Right lobe of liver (tissue), 6 donors: ENCODE results near the gene TPRN. TPM values are rescaled to one million over a fixed set of nuclear protein-coding genes. Genes with fewer than 3 reads are reported as not detected.

Experiments used
- ATAC-seq, 4 donors: fragments of 200-7000 bp; cut with Tn5 transposase; one replicate each; pipeline ENCODE4 v1.9.1; 2020; ENCODE audit warnings: mild to moderate bottlenecking in 4 of 4, moderate library complexity in 4 of 4
- DNase-seq, 3 donors: peaks; one replicate each; pipeline ENCODE4 v3.0.0-alpha.2; 2020
- H3K27ac ChIP-seq, 3 donors: fragments of 200-600 bp; one replicate each; pipeline ENCODE4 v1.8.0; 2022
- H3K27me3 ChIP-seq, 2 donors: fragments of 200-600 bp; one replicate each; pipeline ENCODE4 v1.8.0; 2022
- H3K36me3 ChIP-seq, 4 donors: fragments of 200-600 bp; sonication (generic) in 1 of 4; one replicate each; pipeline versions ENCODE4 v1.5.1 to v1.8.0; 2017 to 2022; ENCODE audit warnings: control low read depth in 1 of 4
- H3K4me1 ChIP-seq, 4 donors: fragments of 200-600 bp; sonication (generic) in 1 of 4; one replicate each; pipeline versions ENCODE4 v1.5.1 to v1.8.0; 2017 to 2022; ENCODE audit warnings: control low read depth in 1 of 4
- H3K4me3 ChIP-seq, 3 donors: fragments of 200-600 bp; one replicate each; pipeline ENCODE4 v1.8.0; 2022
- H3K9me3 ChIP-seq, 4 donors: fragments of 200-600 bp; sonication (generic) in 1 of 4; one replicate each; pipeline versions ENCODE4 v1.5.1 to v1.8.0; 2017 to 2022; ENCODE audit warnings: control low read depth in 1 of 4
- POLR2A ChIP-seq: fragments of 450-650 bp; IDR thresholded peaks from one replicate; pipeline ENCODE4 v1.6.1; 2017; ENCODE audit warnings: antibody characterized with exemption, mild to moderate bottlenecking
- WGBS: methylation state at CpG from one replicate; pipeline ENCODE4 v1.1.6; 2018; ENCODE audit warnings: low coverage, low lambda C conversion rate; ENCODE audit not compliant: insufficient coverage; ENCODE audit errors: missing lambda C conversion rate; 5-methylcytosine and 5-hydroxymethylcytosine counted together
- intact Hi-C, 2 donors: fragments of 100-400 bp; cut with DNase I; formaldehyde crosslinking; loops; one replicate each; pipeline versions ENCODE4 v1.11.2 to v1.14.1; 2022
- total RNA-seq, 6 experiments: library from RNA; depleted of rRNA in 2 of 6; stranded (reverse); fragments of >200 nt in 2 of 6; fragmentation: NEBNext Ultra II Directional in 3 of 6; extraction: Animal tissue kit (Norgen Biotek cat#: 25700) in 3 of 6; gene quantifications; one replicate each; pipeline versions ENCODE4 v1.1.0 to v1.2.4, GENCODE V29; 2016 to 2023
- TF ChIP-seq, protein P1 (sequence below), 4 donors: fragments of 200-600 bp in 3 of 4; fragments of 450-650 bp in 1 of 4; IDR thresholded peaks; one replicate each; pipeline versions ENCODE4 v1.5.1 to v1.8.0; 2016 to 2022; ENCODE audit warnings: antibody characterized with exemption in 4 of 4, mild to moderate bottlenecking in 2 of 4
- donor health status: DM: no; HTN: yes; CAD: no.
- donor health status: DM: no; HTN: no; CAD: no.
- donor health status: DM: no; HTN: no; CAD: no.
- donor health status: DM: no; HTN: yes; CAD: no.
- donor health status: DM: no; HTN: yes; CAD: no.

TPRN gene
- total RNA-seq, 6 experiments from 2014 or later = 12.1 to 28.9 (median 18.1) TPM

DNA sequence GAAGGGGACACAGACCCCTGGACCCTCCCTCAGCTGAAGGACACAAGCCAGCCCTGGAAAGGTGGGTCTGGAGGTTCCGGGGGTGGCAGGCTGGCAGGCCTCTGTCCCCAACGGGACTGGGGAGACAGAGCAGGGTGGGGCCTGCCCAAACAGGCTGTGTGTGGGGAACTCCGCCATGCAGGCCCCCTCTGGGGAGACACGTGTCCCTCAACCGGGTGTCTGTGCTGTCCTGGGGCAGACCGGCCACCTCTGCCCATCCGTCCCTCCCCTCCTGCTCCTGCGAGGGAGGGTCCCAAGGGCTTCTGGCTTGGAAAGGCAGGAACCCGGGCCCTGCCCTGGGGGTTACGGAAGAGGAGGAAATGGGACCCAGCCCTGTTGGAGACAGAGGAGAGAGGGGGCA, 31.6 kb upstream of the TPRN start:
- H3K4me1 ChIP-seq = peaks cover 0 to 6% (median 0%) of the 10 kb centered on the region in 4 donors
- 60% methylated on average over 1 of the region's 10 CpGs for WGBS

DNA sequence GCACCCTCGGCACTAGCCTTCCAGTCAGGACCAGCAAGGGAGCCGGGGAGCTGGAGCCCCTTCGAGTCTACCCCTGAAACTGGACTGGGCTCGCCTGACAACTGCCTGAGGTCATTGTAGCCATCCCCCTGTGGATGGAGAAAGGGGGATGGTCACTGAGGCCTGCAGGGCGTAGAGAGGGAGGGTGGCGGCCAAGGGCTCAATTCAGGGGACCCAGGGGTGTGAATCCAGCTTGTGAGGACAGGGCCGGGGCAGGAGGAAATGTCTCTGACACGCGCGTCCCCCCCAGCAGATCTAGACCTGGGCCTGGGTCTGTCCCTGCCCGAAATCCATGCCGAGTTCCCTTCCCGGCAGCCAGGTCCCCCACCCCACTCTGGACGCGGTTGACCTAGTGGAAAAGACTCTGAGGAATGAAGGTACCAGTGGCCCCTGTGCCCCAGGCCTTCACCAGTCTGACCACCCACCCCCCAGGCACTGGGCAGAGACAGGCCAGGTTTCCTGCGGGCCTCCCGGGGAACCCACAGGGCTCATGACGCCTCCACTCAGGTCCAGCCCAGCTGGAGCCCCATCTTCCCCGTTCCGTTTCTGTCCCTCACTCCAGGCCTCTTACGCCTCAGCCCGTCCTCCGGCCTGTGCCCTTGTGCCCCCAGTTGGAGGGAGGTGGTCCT, 31.0 kb upstream of the TPRN start:
- ATAC-seq (no peak), DNase-seq (no peak)
- no peak for TF ChIP-seq POLR2A
- TF ChIP-seq, protein P1, sequence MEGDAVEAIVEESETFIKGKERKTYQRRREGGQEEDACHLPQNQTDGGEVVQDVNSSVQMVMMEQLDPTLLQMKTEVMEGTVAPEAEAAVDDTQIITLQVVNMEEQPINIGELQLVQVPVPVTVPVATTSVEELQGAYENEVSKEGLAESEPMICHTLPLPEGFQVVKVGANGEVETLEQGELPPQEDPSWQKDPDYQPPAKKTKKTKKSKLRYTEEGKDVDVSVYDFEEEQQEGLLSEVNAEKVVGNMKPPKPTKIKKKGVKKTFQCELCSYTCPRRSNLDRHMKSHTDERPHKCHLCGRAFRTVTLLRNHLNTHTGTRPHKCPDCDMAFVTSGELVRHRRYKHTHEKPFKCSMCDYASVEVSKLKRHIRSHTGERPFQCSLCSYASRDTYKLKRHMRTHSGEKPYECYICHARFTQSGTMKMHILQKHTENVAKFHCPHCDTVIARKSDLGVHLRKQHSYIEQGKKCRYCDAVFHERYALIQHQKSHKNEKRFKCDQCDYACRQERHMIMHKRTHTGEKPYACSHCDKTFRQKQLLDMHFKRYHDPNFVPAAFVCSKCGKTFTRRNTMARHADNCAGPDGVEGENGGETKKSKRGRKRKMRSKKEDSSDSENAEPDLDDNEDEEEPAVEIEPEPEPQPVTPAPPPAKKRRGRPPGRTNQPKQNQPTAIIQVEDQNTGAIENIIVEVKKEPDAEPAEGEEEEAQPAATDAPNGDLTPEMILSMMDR (IDR thresholded peaks at IDR 0.05) = no peak
- intact Hi-C loops = loop anchor here (5.0 to 10.0 kb wide), 4 partner anchors 47 to 114 kb away; partner anchors contain the start of genes ANAPC2 (in 1 of the 2) and SSNA1 (in 1 of the 2)
- Histone ChIP-seq H3K4me3 (no peak overlapping the region), H3K27me3 (no peaks in the 10 kb centered on the region), H3K4me1 (peaks cover 0 to 3% (median 0%) of the 10 kb centered on the region in 4 donors), H3K27ac (no peak overlapping the region), H3K9me3 (no peaks in the 10 kb centered on the region), H3K36me3 (no peaks in the 10 kb centered on the region)
- WGBS = 63% methylated on average over 3 of the region's 23 CpGs

More for the DNA sequence above, 31.6 kb upstream of the TPRN start:
- Histone ChIP-seq H3K27me3 (no peaks in the 10 kb centered on the region), H3K9me3 (no peaks in the 10 kb centered on the region), H3K27ac (no peak overlapping the region), H3K4me3 (no peak overlapping the region), H3K36me3 (no peaks in the 10 kb centered on the region)
- no peak for DNase-seq
- intact Hi-C loops = loop anchor here (5.0 to 10.0 kb wide), 4 partner anchors 47 to 115 kb away; partner anchors contain the start of genes ANAPC2 (in 1 of the 2) and SSNA1 (in 1 of the 2)
- TF ChIP-seq, protein P1 (IDR thresholded peaks at IDR 0.05) = no peak
- no peak for TF ChIP-seq POLR2A
- ATAC-seq = no peak

DNA sequence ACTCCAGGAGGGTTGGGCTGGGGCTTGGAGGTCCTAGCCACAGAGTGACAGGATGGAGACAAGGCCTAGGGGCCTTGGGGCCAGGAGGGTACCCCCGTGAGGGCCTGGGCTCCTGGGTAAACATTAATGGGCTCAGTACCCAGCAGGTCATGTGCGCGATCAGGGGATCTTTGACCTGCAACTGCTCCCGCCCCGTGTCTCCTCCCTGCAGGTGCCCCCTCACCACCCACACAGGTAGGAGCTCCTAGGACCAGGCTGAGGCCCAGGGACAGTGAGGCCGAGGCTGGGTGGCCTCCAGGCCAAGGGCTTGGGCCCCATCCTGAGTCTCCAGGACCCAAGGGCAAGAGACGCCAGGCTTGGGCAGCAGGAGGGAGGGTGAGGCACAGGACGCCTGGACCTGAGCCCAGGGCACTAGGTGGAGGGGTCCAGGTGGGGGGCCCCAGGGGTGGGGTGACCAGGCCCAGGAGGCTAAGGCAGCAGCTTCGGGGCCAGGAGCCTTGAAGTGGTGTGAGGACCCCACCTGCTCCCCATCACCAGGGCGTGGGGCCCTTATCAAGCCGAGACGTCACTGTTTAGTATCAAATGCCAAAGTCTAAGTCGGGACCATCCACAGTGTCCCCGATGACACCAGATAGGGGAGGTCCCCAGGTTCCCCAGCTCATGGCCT, 30.3 kb upstream of the TPRN start, which contains the start of gene SLC34A3:
Gene SLC34A3 (plus strand): TSS at position 197 of the 667 bp plus-strand sequence. CDS start 802 bp downstream, outside the sequence.
- ATAC-seq = no peak

More for the DNA sequence above, 30.3 kb upstream of the TPRN start, which contains the start of gene SLC34A3:
- intact Hi-C loops = loop anchor here (5.0 to 10.0 kb wide), 4 partner anchors 46 to 114 kb away; partner anchors contain the start of genes ANAPC2 (in 1 of the 2) and SSNA1 (in 1 of the 2)
- DNase-seq = no peak
- Histone ChIP-seq H3K4me3 (no peak within 1 kb of the TSS), H3K4me1 (peaks cover 0 to 3% (median 0%) of the 10 kb centered on the region in 4 donors), H3K9me3 (no peaks in the 10 kb centered on the region), H3K27ac (no peak within 1 kb of the TSS), H3K27me3 (no peaks in the 10 kb centered on the region), H3K36me3 (no peaks in the 10 kb centered on the region)
- WGBS = no CpG with 5 or more reads among the region's 14 CpGs
- TF ChIP-seq POLR2A = no peak
- TF ChIP-seq, protein P1 (IDR thresholded peaks at IDR 0.05) = no peak
